HL-60 (cell line): ENCODE measurements around the gene HNRNPUL1.

ENCODE experiments used
- DNase-seq, 2 experiments: peaks; one replicate each; pipeline ENCODE4 v3.0.0-alpha.2; 2010 to 2020; ENCODE audit warnings: low read depth in 1 of 2, low spot score in 1 of 2
- H3K27ac ChIP-seq: fragments of 250-450 bp; sonication (Bioruptor Pico); replicated peaks from 2 replicates; pipeline ENCODE4 v1.5.1; 2020; ENCODE audit warnings: mild to moderate bottlenecking, moderate library complexity
- H3K27me3 ChIP-seq: fragments of 250-450 bp; sonication (Bioruptor Pico); 2 replicates; pipeline ENCODE4 v1.5.1; 2021; ENCODE audit warnings: mild to moderate bottlenecking, moderate library complexity; ENCODE audit not compliant: insufficient read depth, poor library complexity, severe bottlenecking
- H3K4me3 ChIP-seq: replicated peaks from 2 replicates; pipeline ENCODE4 v1.5.1; 2011; ENCODE audit warnings: mild to moderate bottlenecking, control low read depth, low read length; ENCODE audit not compliant: insufficient read depth
- GABPA ChIP-seq: IDR thresholded peaks from 2 replicates; pipeline ENCODE4 v1.6.1; 2012; ENCODE audit warnings: low read depth
- POLR2AphosphoS5 ChIP-seq: IDR thresholded peaks from 2 replicates; pipeline ENCODE4 v1.6.1; 2012; ENCODE audit warnings: low read depth
- SPI1 ChIP-seq: IDR thresholded peaks from 2 replicates; pipeline ENCODE4 v1.6.1; 2012; ENCODE audit warnings: low read depth, mild to moderate bottlenecking, borderline replicate concordance
- TF ChIP-seq, protein P1 (sequence below): IDR thresholded peaks from one replicate; pipeline ENCODE4 v1.5.1; 2011; ENCODE audit warnings: low read length, control low read depth, inconsistent platforms; ENCODE audit not compliant: insufficient read depth
- TF ChIP-seq, protein P2 (sequence below): IDR thresholded peaks from 2 replicates; pipeline ENCODE4 v1.6.1; 2012; ENCODE audit warnings: low read depth; ENCODE audit not compliant: insufficient replicate concordance

The HNRNPUL1 gene

DNA sequence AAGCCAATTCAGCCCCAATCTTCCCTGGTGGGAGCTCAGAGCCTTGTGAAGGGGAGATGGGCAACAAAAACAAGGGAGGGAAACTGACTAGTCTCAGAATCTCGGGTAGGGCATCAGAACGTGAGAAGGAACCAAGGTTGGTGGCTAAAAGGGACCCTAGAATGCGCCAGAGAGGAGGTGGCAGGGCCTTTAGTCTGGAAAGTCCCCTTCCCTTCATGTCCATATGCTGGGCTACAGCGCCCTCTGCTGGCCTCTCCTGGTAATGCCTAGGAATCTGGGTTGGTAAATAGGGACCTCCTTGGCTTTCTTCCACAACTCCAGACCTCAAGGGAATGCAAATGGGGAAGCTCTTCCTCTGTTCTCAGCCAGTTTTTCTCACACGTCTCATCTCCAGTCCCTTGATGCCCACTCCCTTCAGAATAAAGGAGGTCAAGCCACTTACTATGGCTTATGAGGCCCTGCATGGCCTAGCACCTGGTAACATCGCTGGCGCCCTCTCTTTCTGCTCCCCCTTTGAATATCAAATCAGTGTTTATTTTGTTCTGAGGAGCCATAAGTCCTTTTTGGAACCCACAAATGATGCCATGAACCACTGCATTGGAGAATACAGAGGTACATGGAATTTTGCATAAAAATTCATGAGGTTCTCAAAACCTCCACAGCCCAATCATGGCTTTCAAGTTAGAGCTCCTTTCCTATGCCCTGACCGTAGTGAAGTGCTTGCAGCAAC, 44.4 kb downstream of the HNRNPUL1 start:
- DNase-seq = peak; percentile 62 to 90
- no peak for TF ChIP-seq SPI1
- TF ChIP-seq, protein P1, sequence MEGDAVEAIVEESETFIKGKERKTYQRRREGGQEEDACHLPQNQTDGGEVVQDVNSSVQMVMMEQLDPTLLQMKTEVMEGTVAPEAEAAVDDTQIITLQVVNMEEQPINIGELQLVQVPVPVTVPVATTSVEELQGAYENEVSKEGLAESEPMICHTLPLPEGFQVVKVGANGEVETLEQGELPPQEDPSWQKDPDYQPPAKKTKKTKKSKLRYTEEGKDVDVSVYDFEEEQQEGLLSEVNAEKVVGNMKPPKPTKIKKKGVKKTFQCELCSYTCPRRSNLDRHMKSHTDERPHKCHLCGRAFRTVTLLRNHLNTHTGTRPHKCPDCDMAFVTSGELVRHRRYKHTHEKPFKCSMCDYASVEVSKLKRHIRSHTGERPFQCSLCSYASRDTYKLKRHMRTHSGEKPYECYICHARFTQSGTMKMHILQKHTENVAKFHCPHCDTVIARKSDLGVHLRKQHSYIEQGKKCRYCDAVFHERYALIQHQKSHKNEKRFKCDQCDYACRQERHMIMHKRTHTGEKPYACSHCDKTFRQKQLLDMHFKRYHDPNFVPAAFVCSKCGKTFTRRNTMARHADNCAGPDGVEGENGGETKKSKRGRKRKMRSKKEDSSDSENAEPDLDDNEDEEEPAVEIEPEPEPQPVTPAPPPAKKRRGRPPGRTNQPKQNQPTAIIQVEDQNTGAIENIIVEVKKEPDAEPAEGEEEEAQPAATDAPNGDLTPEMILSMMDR = peak; percentile 98
- TF ChIP-seq POLR2AphosphoS5 = peak; percentile 62
- TF ChIP-seq, protein P2, sequence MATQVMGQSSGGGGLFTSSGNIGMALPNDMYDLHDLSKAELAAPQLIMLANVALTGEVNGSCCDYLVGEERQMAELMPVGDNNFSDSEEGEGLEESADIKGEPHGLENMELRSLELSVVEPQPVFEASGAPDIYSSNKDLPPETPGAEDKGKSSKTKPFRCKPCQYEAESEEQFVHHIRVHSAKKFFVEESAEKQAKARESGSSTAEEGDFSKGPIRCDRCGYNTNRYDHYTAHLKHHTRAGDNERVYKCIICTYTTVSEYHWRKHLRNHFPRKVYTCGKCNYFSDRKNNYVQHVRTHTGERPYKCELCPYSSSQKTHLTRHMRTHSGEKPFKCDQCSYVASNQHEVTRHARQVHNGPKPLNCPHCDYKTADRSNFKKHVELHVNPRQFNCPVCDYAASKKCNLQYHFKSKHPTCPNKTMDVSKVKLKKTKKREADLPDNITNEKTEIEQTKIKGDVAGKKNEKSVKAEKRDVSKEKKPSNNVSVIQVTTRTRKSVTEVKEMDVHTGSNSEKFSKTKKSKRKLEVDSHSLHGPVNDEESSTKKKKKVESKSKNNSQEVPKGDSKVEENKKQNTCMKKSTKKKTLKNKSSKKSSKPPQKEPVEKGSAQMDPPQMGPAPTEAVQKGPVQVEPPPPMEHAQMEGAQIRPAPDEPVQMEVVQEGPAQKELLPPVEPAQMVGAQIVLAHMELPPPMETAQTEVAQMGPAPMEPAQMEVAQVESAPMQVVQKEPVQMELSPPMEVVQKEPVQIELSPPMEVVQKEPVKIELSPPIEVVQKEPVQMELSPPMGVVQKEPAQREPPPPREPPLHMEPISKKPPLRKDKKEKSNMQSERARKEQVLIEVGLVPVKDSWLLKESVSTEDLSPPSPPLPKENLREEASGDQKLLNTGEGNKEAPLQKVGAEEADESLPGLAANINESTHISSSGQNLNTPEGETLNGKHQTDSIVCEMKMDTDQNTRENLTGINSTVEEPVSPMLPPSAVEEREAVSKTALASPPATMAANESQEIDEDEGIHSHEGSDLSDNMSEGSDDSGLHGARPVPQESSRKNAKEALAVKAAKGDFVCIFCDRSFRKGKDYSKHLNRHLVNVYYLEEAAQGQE = no peak
- Histone ChIP-seq H3K4me3 (no peak overlapping the region), H3K27ac (peak overlapping the region; percentile 64), H3K27me3 (no peaks in the 10 kb centered on the region)

DNA sequence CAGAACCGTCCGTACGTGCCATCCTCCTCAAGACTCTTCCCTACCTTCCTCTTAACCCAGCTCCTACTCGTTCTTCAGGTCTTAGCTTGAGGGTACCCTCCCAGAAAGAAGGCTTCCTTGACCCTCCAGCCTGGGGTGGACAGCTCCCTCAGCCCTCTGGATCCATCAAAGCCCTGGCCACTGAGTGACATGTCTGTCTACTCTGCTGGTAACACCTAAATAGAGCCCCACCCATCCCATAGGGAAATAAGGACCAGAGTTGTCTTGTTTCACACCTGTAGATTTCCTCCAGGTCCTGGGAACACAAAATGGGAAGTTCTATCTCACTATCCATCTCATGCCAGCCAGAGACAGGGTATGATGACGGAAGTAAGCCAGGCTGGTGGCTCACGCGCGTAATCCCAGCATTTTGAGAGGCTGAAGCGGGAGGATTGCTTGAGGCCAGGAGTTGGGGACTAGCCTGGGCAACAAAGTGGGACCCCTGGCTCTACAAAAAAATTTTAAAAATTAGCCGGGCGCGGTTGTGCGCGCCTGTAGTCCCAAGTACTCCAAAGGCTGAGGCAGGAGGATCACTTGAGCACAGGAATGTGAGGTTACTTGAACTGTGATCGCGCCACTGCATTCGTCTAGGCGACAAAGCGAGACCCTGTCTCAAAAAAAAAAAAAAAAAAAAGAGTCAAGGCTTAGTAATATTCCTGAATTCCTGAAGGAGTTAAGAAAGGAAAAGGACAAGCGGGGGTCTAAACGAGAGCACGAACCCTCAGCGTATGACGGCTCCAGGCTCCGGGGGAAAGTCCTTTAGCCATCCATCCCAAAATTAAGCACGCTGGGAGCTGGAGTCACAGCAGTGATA, 45.2 kb downstream of the HNRNPUL1 start:
- peak overlapping the region; percentile 67 for H3K4me3 ChIP-seq
- peak overlapping the region; percentile 95 for H3K27ac ChIP-seq
- DNase-seq = peak in 1 of 2 experiments; percentile 39
- TF ChIP-seq, protein P2 = no peak
- TF ChIP-seq SPI1 (no peak), GABPA (no peak), POLR2AphosphoS5 (peak; percentile 51)
- TF ChIP-seq, protein P1 = no peak
- no peaks in the 10 kb centered on the region for H3K27me3 ChIP-seq

DNA sequence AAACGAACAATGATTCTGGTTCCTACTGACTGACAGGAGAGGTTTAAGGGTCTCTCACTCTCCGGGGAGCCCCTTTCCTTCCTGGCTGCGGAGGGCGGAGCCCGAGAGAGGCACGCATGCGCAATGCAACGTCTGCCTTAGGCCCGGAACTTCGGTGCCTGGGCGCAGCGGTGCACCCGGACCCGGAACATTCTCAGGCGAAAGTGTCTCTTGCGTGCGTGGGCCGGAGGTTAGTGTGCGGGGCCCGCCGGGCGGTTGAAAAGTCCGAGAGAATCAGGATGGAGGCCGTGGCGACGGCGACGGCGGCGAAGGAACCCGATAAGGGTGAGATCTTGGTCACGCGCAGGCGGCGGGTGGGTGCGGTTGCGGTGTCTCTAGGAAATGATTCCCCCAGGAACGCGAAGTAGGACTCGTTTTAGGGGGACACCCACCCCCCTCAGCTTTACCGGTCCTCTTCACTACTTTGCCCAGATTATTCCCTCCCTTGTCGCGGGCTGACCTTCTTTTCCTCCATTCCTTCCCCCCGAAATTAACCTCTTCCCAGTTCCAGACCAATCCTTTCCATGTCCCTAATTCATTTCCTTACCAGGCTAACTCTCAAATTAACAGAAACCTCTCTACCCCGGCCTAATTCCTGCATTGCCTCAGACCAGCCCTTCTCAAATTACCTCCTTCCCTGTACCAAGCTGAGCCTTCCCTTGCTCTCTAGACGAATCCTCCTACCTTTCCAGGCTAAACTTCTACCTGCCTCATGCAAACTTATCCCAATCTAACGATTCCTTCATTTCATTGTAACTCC, 46.1 kb downstream of the HNRNPUL1 start, which contains the start of gene CCDC97:
TSS of gene CCDC97 (plus strand) at position 140 of the 799 bp plus-strand sequence. CDS start at position 279, 139 bp downstream.
- peak; percentile 86 to 87 for DNase-seq
- peak within 1 kb of the TSS; percentile 67 for H3K4me3 ChIP-seq
- H3K27ac ChIP-seq = peak within 1 kb of the TSS; percentile 95
- no peaks in the 10 kb centered on the region for H3K27me3 ChIP-seq
- TF ChIP-seq, protein P1 = no peak
- TF ChIP-seq GABPA = peak; percentile 91
- TF ChIP-seq POLR2AphosphoS5 = peak; percentile 51
- TF ChIP-seq, protein P2 = no peak
- TF ChIP-seq SPI1 = no peak
